ENCODE data around the gene VAV3.

The VAV3 gene

GRCh38 chr1:107949467-107950253, 15.3 kb downstream of the VAV3 start:
- no peak for DNase-seq (ENCODE audit: low read depth in 2 of 2)
- TF ChIP-seq, protein P1, sequence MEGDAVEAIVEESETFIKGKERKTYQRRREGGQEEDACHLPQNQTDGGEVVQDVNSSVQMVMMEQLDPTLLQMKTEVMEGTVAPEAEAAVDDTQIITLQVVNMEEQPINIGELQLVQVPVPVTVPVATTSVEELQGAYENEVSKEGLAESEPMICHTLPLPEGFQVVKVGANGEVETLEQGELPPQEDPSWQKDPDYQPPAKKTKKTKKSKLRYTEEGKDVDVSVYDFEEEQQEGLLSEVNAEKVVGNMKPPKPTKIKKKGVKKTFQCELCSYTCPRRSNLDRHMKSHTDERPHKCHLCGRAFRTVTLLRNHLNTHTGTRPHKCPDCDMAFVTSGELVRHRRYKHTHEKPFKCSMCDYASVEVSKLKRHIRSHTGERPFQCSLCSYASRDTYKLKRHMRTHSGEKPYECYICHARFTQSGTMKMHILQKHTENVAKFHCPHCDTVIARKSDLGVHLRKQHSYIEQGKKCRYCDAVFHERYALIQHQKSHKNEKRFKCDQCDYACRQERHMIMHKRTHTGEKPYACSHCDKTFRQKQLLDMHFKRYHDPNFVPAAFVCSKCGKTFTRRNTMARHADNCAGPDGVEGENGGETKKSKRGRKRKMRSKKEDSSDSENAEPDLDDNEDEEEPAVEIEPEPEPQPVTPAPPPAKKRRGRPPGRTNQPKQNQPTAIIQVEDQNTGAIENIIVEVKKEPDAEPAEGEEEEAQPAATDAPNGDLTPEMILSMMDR (IDR thresholded peaks at IDR 0.05; ENCODE audit: low read depth, low read length), result no peak
- no peak overlapping the region for H3K4me3 ChIP-seq (replicated peaks in 1 of 2; ENCODE audit: low read depth in 2 of 2, low read length in 2 of 2)

DNA sequence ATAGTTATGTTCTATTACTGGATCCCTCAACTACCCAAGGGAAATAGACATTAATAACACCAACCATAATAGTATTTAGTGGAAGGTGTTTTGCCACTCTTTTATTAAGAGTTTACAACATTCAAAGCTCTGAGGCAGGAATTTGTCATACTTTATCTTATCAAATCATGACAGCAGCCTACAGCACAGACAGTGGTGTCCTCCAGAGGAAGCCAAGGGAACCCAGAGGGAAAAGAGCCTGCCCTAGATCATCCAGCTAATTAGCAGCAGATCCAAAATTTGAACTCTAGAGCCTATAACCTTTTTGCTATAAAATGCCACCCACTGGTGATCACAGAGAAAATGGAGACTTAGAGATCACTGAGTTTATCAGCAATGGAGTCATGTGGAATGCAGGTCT, 18.2 kb downstream of the VAV3 start:
- TF ChIP-seq, protein P1 (IDR thresholded peaks at IDR 0.05; ENCODE audit: low read depth, low read length), result no peak
- DNase-seq (ENCODE audit: low read depth in 2 of 2), result no peak
- no peak overlapping the region for H3K4me3 ChIP-seq (replicated peaks in 1 of 2; ENCODE audit: low read depth in 2 of 2, low read length in 2 of 2)

- no peak for DNase-seq (ENCODE audit: low read depth in 2 of 2)
- TF ChIP-seq, protein P1 (IDR thresholded peaks at IDR 0.05; ENCODE audit: low read depth, low read length), result no peak
- no peak overlapping the region for H3K4me3 ChIP-seq (replicated peaks in 1 of 2; ENCODE audit: low read depth in 2 of 2, low read length in 2 of 2)
Observed at GRCh38 chr1:107943694-107944093, 21.3 kb downstream of the VAV3 start.

DNA sequence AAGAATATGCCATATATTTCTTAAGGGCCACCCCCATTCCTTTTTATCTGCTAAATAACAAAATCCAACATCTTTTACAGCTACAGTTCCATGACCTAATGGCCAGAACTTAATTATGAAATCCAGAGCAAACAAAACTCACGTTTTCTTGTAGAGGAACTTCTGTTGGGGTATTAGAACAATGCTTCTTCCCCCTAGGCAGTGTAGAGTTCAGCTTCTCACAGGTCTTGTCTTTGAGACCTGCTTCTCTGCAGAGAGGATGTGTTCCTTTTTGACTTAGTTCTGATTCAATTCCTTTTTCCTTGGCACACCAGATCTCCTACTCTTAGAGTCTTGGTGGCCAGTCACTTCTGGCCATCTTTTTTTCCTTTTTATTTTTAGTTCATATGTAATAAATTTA, 22.2 kb downstream of the VAV3 start:
- TF ChIP-seq, protein P1 (IDR thresholded peaks at IDR 0.05; ENCODE audit: low read depth, low read length), result no peak
- no peak for DNase-seq (ENCODE audit: low read depth in 2 of 2)
- no peak overlapping the region for H3K4me3 ChIP-seq (replicated peaks in 1 of 2; ENCODE audit: low read depth in 2 of 2, low read length in 2 of 2)

DNA sequence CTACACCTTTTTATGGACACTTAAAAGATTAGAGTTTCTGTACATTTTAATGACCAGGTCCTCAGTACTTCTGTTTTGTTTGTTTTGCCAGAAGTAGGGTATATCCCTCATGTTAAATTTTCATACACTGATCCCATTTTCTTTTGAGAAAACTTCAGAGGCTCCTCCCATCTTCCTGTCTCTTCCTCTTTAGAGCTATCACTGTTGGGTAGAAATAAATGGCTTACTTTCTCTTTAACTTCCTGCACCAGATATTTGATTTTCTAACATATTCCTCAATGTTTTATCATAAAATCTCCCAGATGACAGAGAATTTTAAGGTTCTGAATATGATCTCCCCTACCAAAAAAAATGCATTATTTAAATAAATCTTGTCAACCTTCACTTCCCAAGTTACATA, 23.4 kb downstream of the VAV3 start:
- TF ChIP-seq, protein P1 (IDR thresholded peaks at IDR 0.05; ENCODE audit: low read depth, low read length), result no peak
- no peak overlapping the region for H3K4me3 ChIP-seq (replicated peaks in 1 of 2; ENCODE audit: low read depth in 2 of 2, low read length in 2 of 2)
- no peak for DNase-seq (ENCODE audit: low read depth in 2 of 2)

DNA sequence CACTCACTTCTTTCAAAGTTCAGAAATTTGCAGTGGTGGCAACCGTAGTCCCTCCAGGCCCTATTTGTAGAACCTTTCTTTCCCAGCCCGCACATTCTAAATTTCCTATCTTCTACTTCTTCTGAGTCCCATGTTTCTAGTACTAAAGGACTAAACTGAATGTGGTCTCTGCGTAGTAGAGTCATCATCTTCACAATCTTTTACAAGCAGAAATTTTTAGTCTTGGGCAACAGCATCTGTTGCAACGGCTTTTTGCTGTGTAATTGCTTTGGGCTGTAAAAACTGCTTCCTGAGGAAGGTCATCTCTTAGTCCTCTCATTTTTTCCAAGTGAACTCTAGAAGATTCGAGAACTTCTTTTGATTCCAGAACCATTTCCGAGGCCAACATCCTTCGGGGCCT, 23.9 kb downstream of the VAV3 start:
- no peak overlapping the region for H3K4me3 ChIP-seq (replicated peaks in 1 of 2; ENCODE audit: low read depth in 2 of 2, low read length in 2 of 2)

More for the DNA sequence above, 23.9 kb downstream of the VAV3 start:
- TF ChIP-seq, protein P1 (IDR thresholded peaks at IDR 0.05; ENCODE audit: low read depth, low read length), result no peak
- DNase-seq (ENCODE audit: low read depth in 2 of 2), result peak; percentile 46 to 60
